ENCODE data around the gene BOD1L2.

The BOD1L2 gene

GRCh38 chr18:57150081-57150480 is 3.2 kb downstream of the BOD1L2 start:
- H3K4me3 ChIP-seq (ENCODE audit: low read length), result peak overlapping the region; percentile 61
- H3K4me1 ChIP-seq (ENCODE audit: low read length), result peaks cover 49% of the 10 kb centered on the region
- H3K4me2 ChIP-seq (ENCODE audit: low read length), result peak overlapping the region; percentile 73

DNA sequence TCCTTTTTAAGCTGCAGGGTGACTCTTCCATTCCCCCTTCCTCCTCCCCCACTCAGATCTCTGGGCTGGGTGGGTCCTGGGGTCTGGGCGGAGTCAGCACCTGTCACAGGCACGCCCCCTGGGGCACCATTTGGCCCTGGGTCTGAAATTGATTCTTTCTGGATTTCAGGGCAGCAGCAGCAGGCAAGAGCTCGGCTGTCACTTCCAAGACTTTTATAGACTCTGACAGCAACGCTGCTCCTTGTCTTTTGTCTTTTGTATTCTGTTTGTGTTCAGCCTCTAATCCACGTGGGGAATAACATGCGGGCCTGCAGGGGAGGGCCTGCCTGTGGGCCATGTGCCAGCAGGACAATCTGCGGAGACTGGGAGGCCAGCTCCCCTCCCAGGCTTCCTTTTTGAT is 3.9 kb downstream of the BOD1L2 start:
- Histone ChIP-seq H3K79me2 (ENCODE audit: low read length) (no peaks in the 10 kb centered on the region), H4K20me1 (ENCODE audit: insufficient read depth, low read length) (no peaks in the 10 kb centered on the region), H3K36me3 (replicated peaks; ENCODE audit: low read depth, low read length) (no peaks in the 10 kb centered on the region), H3K27me3 (ENCODE audit: low read depth, low read length) (peaks cover 41% of the 10 kb centered on the region), H3K27ac (ENCODE audit: low read length) (no peak overlapping the region), H2AFZ (ENCODE audit: low read depth, low read length) (peak overlapping the region; percentile 1; the same call in 1 of the 2 replicates), H3K9ac (ENCODE audit: low read length) (peak overlapping the region; percentile 14; the same call in 1 of the 2 replicates), H3K4me3 (ENCODE audit: low read length) (peak overlapping the region; percentile 61), H3K9me3 (ENCODE audit: insufficient read depth, low read length) (no peaks in the 10 kb centered on the region), H3K4me1 (ENCODE audit: low read length) (peaks cover 49% of the 10 kb centered on the region), H3K4me2 (ENCODE audit: low read length) (peak overlapping the region; percentile 73)
- TF ChIP-seq, protein P1, sequence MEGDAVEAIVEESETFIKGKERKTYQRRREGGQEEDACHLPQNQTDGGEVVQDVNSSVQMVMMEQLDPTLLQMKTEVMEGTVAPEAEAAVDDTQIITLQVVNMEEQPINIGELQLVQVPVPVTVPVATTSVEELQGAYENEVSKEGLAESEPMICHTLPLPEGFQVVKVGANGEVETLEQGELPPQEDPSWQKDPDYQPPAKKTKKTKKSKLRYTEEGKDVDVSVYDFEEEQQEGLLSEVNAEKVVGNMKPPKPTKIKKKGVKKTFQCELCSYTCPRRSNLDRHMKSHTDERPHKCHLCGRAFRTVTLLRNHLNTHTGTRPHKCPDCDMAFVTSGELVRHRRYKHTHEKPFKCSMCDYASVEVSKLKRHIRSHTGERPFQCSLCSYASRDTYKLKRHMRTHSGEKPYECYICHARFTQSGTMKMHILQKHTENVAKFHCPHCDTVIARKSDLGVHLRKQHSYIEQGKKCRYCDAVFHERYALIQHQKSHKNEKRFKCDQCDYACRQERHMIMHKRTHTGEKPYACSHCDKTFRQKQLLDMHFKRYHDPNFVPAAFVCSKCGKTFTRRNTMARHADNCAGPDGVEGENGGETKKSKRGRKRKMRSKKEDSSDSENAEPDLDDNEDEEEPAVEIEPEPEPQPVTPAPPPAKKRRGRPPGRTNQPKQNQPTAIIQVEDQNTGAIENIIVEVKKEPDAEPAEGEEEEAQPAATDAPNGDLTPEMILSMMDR (IDR thresholded peaks at IDR 0.05; ENCODE audit: low read depth, low read length), result no peak
- no peak for TF ChIP-seq EZH2phosphoT487 (IDR thresholded peaks at IDR 0.05; ENCODE audit: low read depth)

More at GRCh38 chr18:57150081-57150480, 3.2 kb downstream of the BOD1L2 start:
- peaks cover 49% of the 10 kb centered on the region for H3K27me3 ChIP-seq (ENCODE audit: low read depth, low read length)
- H3K79me2 ChIP-seq (ENCODE audit: low read length), result no peaks in the 10 kb centered on the region
- TF ChIP-seq EZH2phosphoT487 (IDR thresholded peaks at IDR 0.05; ENCODE audit: low read depth), result no peak
- peak overlapping the region; percentile 15; the same call in 1 of the 2 replicates for H3K27ac ChIP-seq (ENCODE audit: low read length)
- H3K36me3 ChIP-seq (replicated peaks; ENCODE audit: low read depth, low read length), result no peaks in the 10 kb centered on the region
- H3K9ac ChIP-seq (ENCODE audit: low read length), result peak overlapping the region; percentile 14; the same call in 1 of the 2 replicates
- no peak overlapping the region; the same call in 1 of the 2 replicates for H2AFZ ChIP-seq (ENCODE audit: low read depth, low read length)
- H3K9me3 ChIP-seq (ENCODE audit: insufficient read depth, low read length), result no peaks in the 10 kb centered on the region
- H4K20me1 ChIP-seq (ENCODE audit: insufficient read depth, low read length), result no peaks in the 10 kb centered on the region

DNA sequence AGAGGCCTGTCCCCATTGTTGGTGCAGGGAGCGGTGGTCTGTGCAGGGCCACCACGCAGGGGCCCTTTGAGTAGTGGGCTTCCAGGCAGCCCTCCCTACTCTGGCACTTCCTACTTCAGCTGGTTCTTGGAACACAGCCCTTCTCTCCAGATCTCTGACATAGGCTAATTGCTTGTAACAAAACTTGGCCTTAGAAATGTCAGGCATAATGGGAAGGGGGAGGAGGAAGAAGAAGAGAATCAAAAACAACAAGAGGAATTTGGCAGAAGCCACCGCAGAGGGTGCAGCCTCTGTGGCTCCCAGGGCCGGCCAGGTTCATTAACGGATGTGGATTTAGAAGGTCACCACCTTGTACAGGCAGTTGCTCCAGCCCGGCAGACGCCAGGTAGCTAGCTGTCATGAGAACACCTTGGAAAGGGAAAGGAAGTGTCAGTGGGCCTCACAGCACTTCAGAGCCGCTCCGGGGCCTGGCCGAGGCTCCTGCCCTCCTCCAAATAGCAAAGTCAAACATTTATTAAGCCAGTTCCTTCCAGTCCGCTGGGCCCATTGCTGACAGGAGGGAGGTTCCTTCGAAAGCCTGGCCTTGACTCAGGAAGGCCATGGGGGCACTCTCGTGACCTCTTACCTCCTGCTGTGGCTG is 7.4 kb downstream of the BOD1L2 start:
- no peak overlapping the region for H3K4me2 ChIP-seq (ENCODE audit: low read length)
- H3K9me3 ChIP-seq (ENCODE audit: insufficient read depth, low read length), result no peaks in the 10 kb centered on the region
- H3K4me3 ChIP-seq (ENCODE audit: low read length), result no peak overlapping the region

GRCh38 chr18:57164401-57164800 is 17.5 kb downstream of the BOD1L2 start:
- Histone ChIP-seq H3K79me2 (ENCODE audit: low read length) (no peaks in the 10 kb centered on the region), H4K20me1 (ENCODE audit: insufficient read depth, low read length) (no peaks in the 10 kb centered on the region), H3K27me3 (ENCODE audit: low read depth, low read length) (peaks cover 25% of the 10 kb centered on the region; the same call in 1 of the 2 replicates), H3K4me2 (ENCODE audit: low read length) (no peak overlapping the region), H3K27ac (ENCODE audit: low read length) (no peak overlapping the region), H3K9me3 (ENCODE audit: insufficient read depth, low read length) (0 out of 2 replicates have a peak, but pooled peaks cover 3% of the 10 kb centered on the region), H3K4me1 (ENCODE audit: low read length) (peaks cover 6% of the 10 kb centered on the region), H3K4me3 (ENCODE audit: low read length) (no peak overlapping the region), H3K9ac (ENCODE audit: low read length) (no peak overlapping the region), H2AFZ (ENCODE audit: low read depth, low read length) (no peak overlapping the region), H3K36me3 (replicated peaks; ENCODE audit: low read depth, low read length) (no peaks in the 10 kb centered on the region)
- no peak for TF ChIP-seq EZH2phosphoT487 (IDR thresholded peaks at IDR 0.05; ENCODE audit: low read depth)
- TF ChIP-seq, protein P1 (IDR thresholded peaks at IDR 0.05; ENCODE audit: low read depth, low read length), result no peak

More for the DNA sequence above, 7.4 kb downstream of the BOD1L2 start:
- no peaks in the 10 kb centered on the region for H4K20me1 ChIP-seq (ENCODE audit: insufficient read depth, low read length)
- no peak overlapping the region for H3K9ac ChIP-seq (ENCODE audit: low read length)
- TF ChIP-seq, protein P1 (IDR thresholded peaks at IDR 0.05; ENCODE audit: low read depth, low read length), result no peak
- TF ChIP-seq EZH2phosphoT487 (IDR thresholded peaks at IDR 0.05; ENCODE audit: low read depth), result no peak
- no peaks in the 10 kb centered on the region for H3K79me2 ChIP-seq (ENCODE audit: low read length)
- no peak overlapping the region for H2AFZ ChIP-seq (ENCODE audit: low read depth, low read length)
- H3K27ac ChIP-seq (ENCODE audit: low read length), result no peak overlapping the region
- H3K27me3 ChIP-seq (ENCODE audit: low read depth, low read length), result peaks cover 18% of the 10 kb centered on the region
- peaks cover 32% of the 10 kb centered on the region for H3K4me1 ChIP-seq (ENCODE audit: low read length)
- no peaks in the 10 kb centered on the region for H3K36me3 ChIP-seq (replicated peaks; ENCODE audit: low read depth, low read length)
